DND-41 (cell line): ENCODE results near the gene ATP2B3.

ENCODE experiments used
- CTCF ChIP-seq: IDR thresholded peaks from 2 replicates; pipeline ENCODE4 v1.5.1; 2012; ENCODE audit warnings: borderline replicate concordance, low read length, moderate library complexity, mild to moderate bottlenecking; ENCODE audit not compliant: poor library complexity, severe bottlenecking; ENCODE audit errors: extremely low read depth
- EZH2 ChIP-seq: IDR thresholded peaks from 3 replicates; pipeline ENCODE4 v1.6.1; 2012; ENCODE audit warnings: borderline replicate concordance, low read depth, mild to moderate bottlenecking, moderate library complexity, low read length, inconsistent platforms; ENCODE audit not compliant: severe bottlenecking

DNA sequence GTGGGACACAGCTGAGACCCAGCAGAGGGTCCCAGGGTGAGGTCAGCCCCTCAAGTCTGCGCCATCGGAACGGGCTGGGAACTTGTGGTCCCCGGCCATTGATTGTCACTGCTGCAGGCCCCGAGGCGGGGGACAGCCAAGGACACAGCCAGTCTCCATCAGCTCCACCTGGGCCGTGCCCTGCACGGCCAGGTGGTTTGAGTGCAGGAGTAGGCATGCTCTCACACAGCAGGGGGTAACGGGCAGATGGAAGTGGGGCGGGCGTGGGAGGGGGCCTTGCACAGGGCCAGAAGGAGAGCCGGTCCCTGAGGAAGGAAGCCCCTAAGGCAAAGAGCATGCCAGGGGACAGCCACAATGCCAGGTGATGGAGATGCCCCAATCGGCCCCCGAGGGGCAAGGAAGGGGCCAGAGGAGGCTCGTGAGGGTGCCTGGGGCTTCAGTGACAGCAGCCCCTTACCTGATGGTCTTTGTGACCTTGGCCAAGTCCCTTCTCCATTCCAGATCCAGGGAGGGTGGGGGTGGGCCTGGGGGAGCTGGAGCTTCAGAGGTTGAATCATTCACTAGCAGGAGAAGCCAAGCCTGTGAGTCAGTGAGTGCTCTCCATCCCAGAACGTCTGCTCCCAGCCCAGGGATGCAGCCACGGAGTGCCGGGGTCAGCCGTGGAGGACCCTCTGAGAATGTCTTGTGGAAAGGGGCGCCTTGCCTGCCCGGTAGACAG is 2.3 kb downstream of the ATP2B3 start:
- TF ChIP-seq CTCF (no peak), EZH2 (no peak)
